Peyer's patch (tissue), 4 donors: ENCODE results near the gene LTB4R.

Experiments
- CTCF ChIP-seq, 6 experiments: fragments of 450-650 bp in 4 of 6; fragments of 200-600 bp in 2 of 6; sonication (generic) in 1 of 6; IDR thresholded peaks; one replicate each; pipeline ENCODE4 v1.5.1; 2017 to 2019; ENCODE audit warnings: antibody characterized with exemption in 6 of 6, mild to moderate bottlenecking in 3 of 6, moderate library complexity in 1 of 6
- POLR2A ChIP-seq, 2 donors: fragments of 450-650 bp; IDR thresholded peaks; one replicate each; pipeline ENCODE4 v1.5.1; 2017; ENCODE audit warnings: antibody characterized with exemption in 2 of 2, mild to moderate bottlenecking in 2 of 2, moderate library complexity in 2 of 2

- TF ChIP-seq CTCF (IDR thresholded peaks at IDR 0.05) (no peak), POLR2A (IDR thresholded peaks at IDR 0.05) (no peak)
Measured at GRCh38 chr14:24355009-24355408, 43.7 kb downstream of the LTB4R start.
